Karpas-422 (cell line): ENCODE results near the gene HGFAC. TPM values are rescaled to one million over a fixed set of nuclear protein-coding genes. Genes with fewer than 3 reads are reported as not detected.
"Not testable (repeated sequence)": the region's sequence is repeated elsewhere in the genome, so short reads cannot be mapped to it uniquely, and the experiment has no call there.

Source experiments
- DNase-seq: peaks from one replicate; pipeline ENCODE4 v3.0.0-alpha.2; 2015
- H2AFZ ChIP-seq: fragments of 200-600 bp; sonication (generic); 2 replicates; pipeline ENCODE4 v1.6.1; 2014; ENCODE audit warnings: antibody characterized with exemption, low read length, mixed read lengths
- H3K27ac ChIP-seq: fragments of 200-600 bp; sonication (generic); 2 replicates; pipeline ENCODE4 v1.5.1; 2014; ENCODE audit warnings: mild to moderate bottlenecking, low read length, moderate library complexity
- H3K27me3 ChIP-seq: fragments of 200-600 bp; sonication (generic); 2 replicates; pipeline ENCODE4 v1.6.1; 2014; ENCODE audit warnings: low read length, mixed read lengths
- H3K36me3 ChIP-seq: fragments of 200-600 bp; sonication (generic); 2 replicates; pipeline ENCODE4 v1.6.1; 2014; ENCODE audit warnings: low read length, mixed read lengths; ENCODE audit not compliant: insufficient read depth
- H3K4me1 ChIP-seq: fragments of 200-600 bp; sonication (generic); 2 replicates; pipeline ENCODE4 v1.6.1; 2014; ENCODE audit warnings: mild to moderate bottlenecking, low read length, mixed read lengths
- H3K4me2 ChIP-seq: fragments of 200-600 bp; sonication (generic); 2 replicates; pipeline ENCODE4 v1.6.1; 2014; ENCODE audit warnings: low read length, low read depth, mild to moderate bottlenecking; ENCODE audit not compliant: poor library complexity, severe bottlenecking
- H3K4me3 ChIP-seq: fragments of 200-600 bp; sonication (generic); 2 replicates; pipeline ENCODE4 v1.5.1; 2014; ENCODE audit warnings: mild to moderate bottlenecking, antibody characterized with exemption, low read length, mixed read lengths
- H3K79me2 ChIP-seq: fragments of 200-600 bp; sonication (generic); 2 replicates; pipeline ENCODE4 v1.6.1; 2014; ENCODE audit warnings: mild to moderate bottlenecking, low read length, mixed read lengths
- H3K9ac ChIP-seq: fragments of 200-600 bp; sonication (generic); 2 replicates; pipeline ENCODE4 v1.6.0; 2014; ENCODE audit warnings: low read length
- H3K9me2 ChIP-seq: fragments of 200-600 bp; sonication (generic), shearing (Covaris generic); replicated peaks from 2 replicates; pipeline ENCODE4 v1.6.0; 2014; ENCODE audit warnings: mild to moderate bottlenecking, low read length, moderate library complexity; ENCODE audit not compliant: insufficient read depth
- H3K9me3 ChIP-seq: fragments of 300-700, 200-600 bp; sonication (generic); 2 replicates; pipeline ENCODE4 v1.6.1; 2014; ENCODE audit warnings: low read length, mixed read lengths
- H4K20me1 ChIP-seq: fragments of 200-600 bp; sonication (generic); 2 replicates; pipeline ENCODE4 v1.6.1; 2014; ENCODE audit warnings: mild to moderate bottlenecking, antibody characterized with exemption, low read length, low read depth; ENCODE audit not compliant: insufficient read depth
- total RNA-seq: library from RNA; depleted of rRNA; stranded (reverse); fragments of >200 nt; shearing (Covaris generic); gene quantifications from 2 replicates; pipeline ENCODE4 v1.2.3, GENCODE V29; 2014; ENCODE audit warnings: low replicate concordance

The HGFAC gene
- total RNA-seq, 1 experiment from 2014 or later: not detected

- DNase-seq: no peak
- Histone ChIP-seq H3K9ac (no peak overlapping the region), H3K4me3 (no peak overlapping the region)
Measured at GRCh38 chr4:3449574-3450534, 8.1 kb downstream of the HGFAC start.

GRCh38 chr4:3450643-3451042, 8.9 kb downstream of the HGFAC start:
- Histone ChIP-seq H3K4me2 (no peak overlapping the region), H3K9me3 (no peaks in the 10 kb centered on the region), H4K20me1 (no peaks in the 10 kb centered on the region), H3K79me2 (no peaks in the 10 kb centered on the region), H3K4me1 (no peaks in the 10 kb centered on the region), H2AFZ (no peak overlapping the region), H3K36me3 (no peaks in the 10 kb centered on the region), H3K9ac (no peak overlapping the region), H3K9me2 (no peaks in the 10 kb centered on the region), H3K27ac (no peak overlapping the region), H3K27me3 (no peaks in the 10 kb centered on the region), H3K4me3 (no peak overlapping the region)
- DNase-seq: no peak

More at GRCh38 chr4:3449574-3450534, 8.1 kb downstream of the HGFAC start:
- Histone ChIP-seq H3K9me2 (no peaks in the 10 kb centered on the region), H3K79me2 (no peaks in the 10 kb centered on the region), H3K36me3 (no peaks in the 10 kb centered on the region), H3K9me3 (no peaks in the 10 kb centered on the region), H3K27me3 (no peaks in the 10 kb centered on the region), H3K4me2 (no peak overlapping the region), H2AFZ (no peak overlapping the region), H3K27ac (no peak overlapping the region), H4K20me1 (no peaks in the 10 kb centered on the region), H3K4me1 (no peaks in the 10 kb centered on the region)

- Histone ChIP-seq H3K79me2 (no peaks in the 10 kb centered on the region), H3K4me1 (no peaks in the 10 kb centered on the region), H3K9me3 (no peaks in the 10 kb centered on the region), H3K4me2 (no peak overlapping the region), H3K27ac (no peak overlapping the region), H3K27me3 (no peaks in the 10 kb centered on the region), H3K9me2 (no peaks in the 10 kb centered on the region), H4K20me1 (no peaks in the 10 kb centered on the region), H3K4me3 (no peak overlapping the region), H3K9ac (no peak overlapping the region), H3K36me3 (no peaks in the 10 kb centered on the region), H2AFZ (no peak overlapping the region; the same call in 1 of the 2 replicates)
- DNase-seq: no peak
Measured at GRCh38 chr4:3451956-3452355, 10.2 kb downstream of the HGFAC start.

- Histone ChIP-seq H3K9me2 (no peaks in the 10 kb centered on the region), H3K27ac (no peak overlapping the region), H3K36me3 (no peaks in the 10 kb centered on the region), H4K20me1 (no peaks in the 10 kb centered on the region), H3K27me3 (no peaks in the 10 kb centered on the region), H3K4me3 (no peak overlapping the region), H3K4me1 (no peaks in the 10 kb centered on the region), H3K4me2 (no peak overlapping the region), H2AFZ (no peak overlapping the region; the same call in 1 of the 2 replicates), H3K9ac (no peak overlapping the region), H3K79me2 (no peaks in the 10 kb centered on the region), H3K9me3 (no peaks in the 10 kb centered on the region)
- DNase-seq: no peak
Measured at GRCh38 chr4:3452376-3452775, 10.6 kb downstream of the HGFAC start.

GRCh38 chr4:3455596-3455995, 13.8 kb downstream of the HGFAC start:
- H3K4me1 ChIP-seq, H3K9ac ChIP-seq, H3K4me2 ChIP-seq, H3K27me3 ChIP-seq, H2AFZ ChIP-seq, H3K79me2 ChIP-seq, H3K27ac ChIP-seq, H3K9me3 ChIP-seq, H3K9me2 ChIP-seq, DNase-seq, H3K4me3 ChIP-seq, H4K20me1 ChIP-seq, H3K36me3 ChIP-seq: not testable (repeated sequence)

GRCh38 chr4:3458371-3458770, 16.6 kb downstream of the HGFAC start:
- Histone ChIP-seq H3K79me2 (no peaks in the 10 kb centered on the region), H3K9ac (no peak overlapping the region), H3K4me2 (no peak overlapping the region), H3K4me3 (no peak overlapping the region), H3K9me2 (no peaks in the 10 kb centered on the region), H4K20me1 (no peaks in the 10 kb centered on the region), H3K27ac (no peak overlapping the region), H3K4me1 (no peaks in the 10 kb centered on the region), H2AFZ (no peak overlapping the region), H3K9me3 (no peaks in the 10 kb centered on the region), H3K36me3 (no peaks in the 10 kb centered on the region), H3K27me3 (no peaks in the 10 kb centered on the region)
- DNase-seq: no peak

- H3K79me2 ChIP-seq, H4K20me1 ChIP-seq, H3K36me3 ChIP-seq, H2AFZ ChIP-seq, H3K9me2 ChIP-seq, H3K4me2 ChIP-seq, H3K4me3 ChIP-seq, H3K9ac ChIP-seq, H3K27ac ChIP-seq, H3K9me3 ChIP-seq, H3K4me1 ChIP-seq, H3K27me3 ChIP-seq, DNase-seq: not testable (repeated sequence)
Measured at GRCh38 chr4:3459156-3459555, 17.4 kb downstream of the HGFAC start.

- Histone ChIP-seq H2AFZ (no peak overlapping the region), H3K27me3 (no peaks in the 10 kb centered on the region)
Measured at GRCh38 chr4:3460926-3461325, 19.2 kb downstream of the HGFAC start.

More at GRCh38 chr4:3460926-3461325, 19.2 kb downstream of the HGFAC start:
- Histone ChIP-seq H3K36me3 (no peaks in the 10 kb centered on the region), H3K79me2 (no peaks in the 10 kb centered on the region), H3K4me1 (no peaks in the 10 kb centered on the region), H3K27ac (no peak overlapping the region), H3K9ac (no peak overlapping the region), H4K20me1 (no peaks in the 10 kb centered on the region), H3K9me2 (no peaks in the 10 kb centered on the region), H3K4me2 (no peak overlapping the region), H3K9me3 (no peaks in the 10 kb centered on the region), H3K4me3 (no peak overlapping the region)
- DNase-seq: no peak
